ENCODE data around the gene FAXC.

Gene FAXC

GRCh38 chr6:99349171-99350141, at the start of gene FAXC:
FAXC (minus strand) TSS chr6:99349674; CDS start chr6:99349372, 302 bp downstream.
- DNase-seq (ENCODE audit: low read depth): no peak

GRCh38 chr6:99397287-99397686, 47.8 kb upstream of the FAXC start:
- DNase-seq (ENCODE audit: low read depth): no peak

- DNase-seq (ENCODE audit: low read depth): peak; percentile 57
Observed at GRCh38 chr6:99393698-99394531, 44.4 kb upstream of the FAXC start, which contains the start of gene COQ3. COQ3 (minus strand) TSS chr6:99394195; CDS start chr6:99394179, 16 bp downstream.

- DNase-seq (ENCODE audit: low read depth): no peak
Observed at GRCh38 chr6:99393366-99393697, 43.9 kb upstream of the FAXC start.

GRCh38 chr6:99390896-99391295, 41.4 kb upstream of the FAXC start:
- DNase-seq (ENCODE audit: low read depth): no peak

GRCh38 chr6:99384507-99384906, 35.0 kb upstream of the FAXC start:
- no peak for DNase-seq (ENCODE audit: low read depth)

- DNase-seq (ENCODE audit: low read depth): no peak
Observed at GRCh38 chr6:99378636-99379035, 29.2 kb upstream of the FAXC start.

- no peak for DNase-seq (ENCODE audit: low read depth)
Observed at GRCh38 chr6:99369533-99369932, 20.1 kb upstream of the FAXC start.

GRCh38 chr6:99366852-99367251, 17.4 kb upstream of the FAXC start:
- no peak for DNase-seq (ENCODE audit: low read depth)

- DNase-seq (ENCODE audit: low read depth): no peak
Observed at GRCh38 chr6:99364026-99364425, 14.6 kb upstream of the FAXC start.

GRCh38 chr6:99362678-99363268, 13.3 kb upstream of the FAXC start:
- DNase-seq (ENCODE audit: low read depth): no peak

- no peak for DNase-seq (ENCODE audit: low read depth)
Observed at GRCh38 chr6:99359800-99360199, 10.3 kb upstream of the FAXC start.

GRCh38 chr6:99356641-99357040, 7.2 kb upstream of the FAXC start:
- DNase-seq (ENCODE audit: low read depth): no peak

GRCh38 chr6:99354983-99355382, 5.5 kb upstream of the FAXC start:
- no peak for DNase-seq (ENCODE audit: low read depth)

- no peak for DNase-seq (ENCODE audit: low read depth)
Observed at GRCh38 chr6:99353126-99353525, 3.7 kb upstream of the FAXC start.

- DNase-seq (ENCODE audit: low read depth): no peak
Observed at GRCh38 chr6:99350573-99350972, 1.1 kb upstream of the FAXC start.

- no peak for DNase-seq (ENCODE audit: low read depth)
Observed at GRCh38 chr6:99348288-99349170, 945 bp downstream of the FAXC start.

- no peak for DNase-seq (ENCODE audit: low read depth)
Observed at GRCh38 chr6:99347804-99348203, 1.7 kb downstream of the FAXC start.

- no peak for DNase-seq (ENCODE audit: low read depth)
Observed at GRCh38 chr6:99346595-99346994, 2.9 kb downstream of the FAXC start.

- no peak for DNase-seq (ENCODE audit: low read depth)
Observed at GRCh38 chr6:99345164-99345563, 4.3 kb downstream of the FAXC start.

- no peak for DNase-seq (ENCODE audit: low read depth)
Observed at GRCh38 chr6:99344289-99344688, 5.2 kb downstream of the FAXC start.
